GM08714 (cell line): Measurements from ENCODE around the gene KIAA1143.

Experiments used
- H3K4me3 ChIP-seq: fragments of 200-500 bp; sonication (Bioruptor generic); 2 replicates; pipeline ENCODE4 v1.5.1; 2014; ENCODE audit warnings: mild to moderate bottlenecking, low read length, inconsistent platforms
- ZNF274 ChIP-seq: IDR thresholded peaks from 2 replicates; pipeline ENCODE4 v1.6.1; 2012; ENCODE audit warnings: mild to moderate bottlenecking, low read depth, low read length

Gene KIAA1143

GRCh38 chr3:44721231-44722102 is 40.0 kb downstream of the KIAA1143 start:
- no peak overlapping the region for H3K4me3 ChIP-seq
- TF ChIP-seq ZNF274: peak; percentile 93

- H3K4me3 ChIP-seq: peak within 1 kb of the TSS; percentile 57
- no peak for TF ChIP-seq ZNF274
Measured at GRCh38 chr3:44712455-44713075, 48.9 kb downstream of the KIAA1143 start, which contains the start of gene ZNF502. TSS of gene ZNF502 (plus strand) at chr3:44712660. CDS start at chr3:44720262, 7,602 bp downstream.
